Spinal cord (tissue), 10 donors: ENCODE results near the gene BBS9. TPM values are rescaled to one million over a fixed set of nuclear protein-coding genes. Genes with fewer than 3 reads are reported as not detected.
"Not testable (repeated sequence)": the region's sequence is repeated elsewhere in the genome, so short reads cannot be mapped to it uniquely, and the experiment has no call there.

Experiments
- DNase-seq, 6 donors: peaks; one replicate each; pipeline versions ENCODE4 v3.0.0 to v3.0.0-alpha.2; 2013 to 2015; ENCODE audit warnings: low spot score in 6 of 6, low read depth in 4 of 6
- H3K27ac ChIP-seq: one replicate; pipeline ENCODE4 v1.5.1; 2013; ENCODE audit warnings: low read depth, low read length, control low read depth
- H3K27me3 ChIP-seq: one replicate; pipeline ENCODE4 v1.6.1; 2013; ENCODE audit warnings: low read length; ENCODE audit not compliant: control insufficient read depth, insufficient read depth
- H3K36me3 ChIP-seq: one replicate; pipeline ENCODE4 v1.6.1; 2013; ENCODE audit warnings: low read length; ENCODE audit not compliant: control insufficient read depth, insufficient read depth
- H3K4me1 ChIP-seq: one replicate; pipeline ENCODE4 v1.6.1; 2013; ENCODE audit warnings: low read length; ENCODE audit not compliant: control insufficient read depth, insufficient read depth
- H3K4me3 ChIP-seq: one replicate; pipeline ENCODE4 v1.5.1; 2013; ENCODE audit warnings: low read depth, low read length, control low read depth
- H3K9me3 ChIP-seq: one replicate; pipeline ENCODE4 v1.6.1; 2013; ENCODE audit warnings: low read length; ENCODE audit not compliant: control insufficient read depth, insufficient read depth
- WGBS: methylation state at CpG from one replicate; pipeline ENCODE4 v1.1.5; 2013; ENCODE audit warnings: missing lambda C conversion rate; ENCODE audit not compliant: insufficient coverage; 5-methylcytosine and 5-hydroxymethylcytosine counted together
- polyA plus RNA-seq, 2 donors: library from polyadenylated mRNA; unstranded; fragments of 120-200 nt; gene quantifications; one replicate each; pipeline ENCODE4 v1.2.1, GENCODE V29; 2013; ENCODE audit not compliant: insufficient read length in 2 of 2
- total RNA-seq, 2 donors: library from RNA; depleted of rRNA in 1 of 2; stranded (reverse); fragments of 120-200 nt in 1 of 2; fragments of >200 nt in 1 of 2; gene quantifications; one replicate each; pipeline versions ENCODE4 v1.2.3 to v1.2.4, GENCODE V29; 2013 to 2014
- donor health status: healthy.

BBS9 gene
- total and polyA plus RNA-seq, 4 donors, result 19.3 to 67.8 (median 28.9) TPM

DNA sequence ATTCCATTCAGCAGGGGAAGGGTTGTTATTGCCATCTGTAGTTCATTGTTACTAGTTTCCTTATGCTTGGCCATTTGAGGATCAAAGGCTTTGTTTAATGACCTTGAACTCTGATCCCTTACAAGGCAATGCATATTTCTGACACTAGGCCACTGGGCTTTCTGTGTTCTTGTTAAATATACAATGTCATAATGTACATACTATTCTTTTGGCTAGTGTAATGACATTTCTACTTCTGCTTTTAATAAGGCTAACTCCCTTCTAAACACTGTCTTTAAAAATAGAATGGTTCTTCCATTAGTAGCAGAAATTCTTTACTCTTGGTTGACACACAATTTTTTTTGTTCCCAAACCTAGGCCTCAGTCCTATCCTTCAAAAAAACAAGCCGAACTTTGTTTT is 86.6 kb downstream of the BBS9 start:
- Histone ChIP-seq H3K9me3 (peaks cover 5% of the 10 kb centered on the region), H3K27ac (no peak overlapping the region), H3K4me1 (no peaks in the 10 kb centered on the region), H3K27me3 (no peaks in the 10 kb centered on the region), H3K36me3 (peaks cover 4% of the 10 kb centered on the region), H3K4me3 (no peak overlapping the region)
- DNase-seq, result no peak
- WGBS, result no CpG with 5 or more reads among the region's 1 CpG

DNA sequence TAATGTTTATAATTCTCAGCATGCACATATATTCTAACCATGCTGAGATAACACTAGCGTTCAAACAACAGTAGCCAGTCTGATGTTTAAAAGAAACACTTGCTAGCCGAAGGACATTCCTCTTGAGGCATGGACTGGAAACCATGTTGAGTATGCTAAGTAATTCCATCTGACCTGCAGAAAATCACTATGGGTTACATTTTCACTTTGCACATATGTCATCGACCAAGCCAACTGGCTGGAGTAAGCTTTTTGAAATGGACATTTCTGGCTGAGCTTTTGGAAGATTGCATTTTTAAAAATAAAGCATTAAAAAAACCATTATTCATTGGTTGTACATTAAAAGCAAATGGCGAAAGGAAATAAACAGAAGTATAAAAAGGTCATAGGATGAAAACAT is 88.2 kb downstream of the BBS9 start:
- H3K27me3 ChIP-seq, result no peaks in the 10 kb centered on the region
- DNase-seq, result no peak
- no peaks in the 10 kb centered on the region for H3K4me1 ChIP-seq
- WGBS, result 100% methylated on average over 1 of the region's 4 CpGs
- H3K4me3 ChIP-seq, result no peak overlapping the region
- peaks cover 2% of the 10 kb centered on the region for H3K9me3 ChIP-seq
- no peak overlapping the region for H3K27ac ChIP-seq
- H3K36me3 ChIP-seq, result peaks cover 4% of the 10 kb centered on the region

DNA sequence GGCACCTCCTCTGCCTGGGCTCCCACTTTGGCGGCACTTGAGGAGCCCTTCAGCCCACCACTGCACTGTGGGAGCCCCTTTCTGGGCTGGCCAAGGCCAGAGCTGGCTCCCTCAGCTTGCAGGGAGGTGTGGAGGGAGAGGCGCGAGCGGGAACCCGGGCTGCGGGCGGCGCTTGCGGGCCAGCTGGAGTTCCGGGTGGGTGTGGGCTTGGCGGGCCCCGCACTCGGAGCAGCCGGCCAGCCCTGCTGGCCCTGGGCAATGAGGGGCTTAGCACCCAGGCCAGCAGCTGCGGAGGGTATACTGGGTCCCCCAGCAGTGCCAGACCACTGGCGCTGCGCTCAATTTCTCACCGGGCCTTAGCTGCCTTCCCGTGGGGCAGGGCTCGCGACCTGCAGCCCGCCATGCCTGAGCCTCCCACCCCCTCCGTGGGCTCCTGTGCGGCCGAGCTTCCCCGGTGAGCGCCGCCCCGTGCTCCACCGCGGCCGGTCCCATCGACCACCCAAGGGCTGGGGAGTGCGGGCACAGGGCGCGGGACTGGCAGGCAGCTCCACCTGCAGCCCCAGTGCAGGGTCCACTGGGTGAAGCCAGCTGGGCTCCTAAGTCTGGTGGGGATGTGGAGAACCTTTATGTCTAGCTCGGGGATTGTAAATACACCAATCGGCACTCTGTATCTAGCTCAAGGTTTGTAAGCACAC is 89.6 kb downstream of the BBS9 start:
- 98% methylated on average over 31 of the region's 38 CpGs for WGBS
- H3K36me3 ChIP-seq, result not testable (repeated sequence)

DNA sequence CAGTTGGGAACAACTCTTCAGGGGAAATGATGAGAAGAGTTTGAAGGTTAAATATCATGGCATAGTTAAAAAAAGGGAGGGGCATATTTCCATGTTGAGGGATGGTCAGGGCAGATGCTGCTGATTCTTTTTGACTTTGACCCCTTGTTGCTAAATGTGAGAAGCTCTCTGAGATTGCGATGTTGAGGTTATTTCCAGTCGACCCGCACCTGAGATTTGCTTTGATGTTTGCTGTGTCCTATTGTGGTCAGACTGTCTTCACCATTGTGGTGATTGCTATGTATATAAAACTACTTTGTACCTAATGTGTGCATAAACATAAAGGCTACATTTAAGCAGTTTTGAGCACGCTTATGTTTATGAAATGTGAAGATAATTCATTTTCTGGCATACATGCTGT is 90.9 kb downstream of the BBS9 start:
- WGBS, result 92% methylated on average over 2 of the region's 4 CpGs
- Histone ChIP-seq H3K4me3 (no peak overlapping the region), H3K27me3 (no peaks in the 10 kb centered on the region), H3K4me1 (no peaks in the 10 kb centered on the region), H3K27ac (no peak overlapping the region), H3K9me3 (no peaks in the 10 kb centered on the region), H3K36me3 (no peaks in the 10 kb centered on the region)
- no peak for DNase-seq

More for the DNA sequence above, 89.6 kb downstream of the BBS9 start:
- H3K4me3 ChIP-seq, H3K9me3 ChIP-seq, DNase-seq, H3K4me1 ChIP-seq, H3K27me3 ChIP-seq, H3K27ac ChIP-seq: not testable (repeated sequence)

DNA sequence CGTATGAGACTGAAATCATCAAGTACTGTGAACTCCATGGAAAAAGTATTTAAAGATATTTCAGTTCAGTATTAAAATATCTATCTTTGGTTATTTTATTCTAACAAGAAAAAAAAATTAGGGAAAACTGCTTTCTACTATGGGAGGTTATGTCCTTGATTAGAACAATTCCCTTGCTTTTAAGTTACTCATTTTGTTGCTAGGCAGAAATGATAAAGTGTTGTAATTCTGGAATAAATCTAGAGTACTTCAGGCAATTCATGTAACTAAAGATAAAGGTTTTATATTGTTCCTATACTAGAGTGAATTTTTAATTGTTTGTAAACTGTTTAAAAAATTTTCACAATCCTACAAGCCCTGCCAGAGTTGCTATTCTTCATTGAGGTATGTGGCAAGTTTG is 92.0 kb downstream of the BBS9 start:
- Histone ChIP-seq H3K9me3 (no peaks in the 10 kb centered on the region), H3K36me3 (no peaks in the 10 kb centered on the region), H3K4me3 (no peak overlapping the region), H3K27ac (no peak overlapping the region), H3K4me1 (no peaks in the 10 kb centered on the region), H3K27me3 (no peaks in the 10 kb centered on the region)
- DNase-seq, result no peak
- no CpG with 5 or more reads among the region's 1 CpG for WGBS

DNA sequence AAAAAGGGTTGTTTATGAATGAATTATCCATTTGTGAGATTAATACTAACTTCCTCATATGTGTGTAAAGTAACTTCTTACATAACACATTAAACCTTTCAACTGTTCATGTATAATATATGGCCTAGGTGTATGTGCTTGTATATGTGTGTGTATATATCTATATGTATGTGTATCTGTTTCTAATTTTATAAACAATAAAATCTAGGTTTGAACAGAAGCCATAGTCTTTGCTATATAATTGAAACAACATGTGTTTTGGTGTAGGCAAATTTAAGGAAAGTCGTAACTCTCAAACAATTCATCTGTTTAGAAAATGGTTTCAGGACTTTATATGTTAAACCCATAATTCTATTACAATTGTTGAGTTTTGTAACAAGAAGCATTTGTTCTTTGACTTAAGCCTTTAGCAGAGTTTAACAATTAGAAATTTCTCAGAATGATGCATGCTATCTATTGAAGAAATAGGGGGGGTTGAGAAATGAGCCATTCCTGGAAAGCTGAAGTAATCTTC is 103.3 kb downstream of the BBS9 start:
- no CpG with 5 or more reads among the region's 1 CpG for WGBS
- H3K27me3 ChIP-seq, result no peaks in the 10 kb centered on the region
- DNase-seq, result no peak
- no peak overlapping the region for H3K27ac ChIP-seq
- no peaks in the 10 kb centered on the region for H3K4me1 ChIP-seq
- no peak overlapping the region for H3K4me3 ChIP-seq
- H3K9me3 ChIP-seq, result no peaks in the 10 kb centered on the region
- H3K36me3 ChIP-seq, result no peaks in the 10 kb centered on the region

DNA sequence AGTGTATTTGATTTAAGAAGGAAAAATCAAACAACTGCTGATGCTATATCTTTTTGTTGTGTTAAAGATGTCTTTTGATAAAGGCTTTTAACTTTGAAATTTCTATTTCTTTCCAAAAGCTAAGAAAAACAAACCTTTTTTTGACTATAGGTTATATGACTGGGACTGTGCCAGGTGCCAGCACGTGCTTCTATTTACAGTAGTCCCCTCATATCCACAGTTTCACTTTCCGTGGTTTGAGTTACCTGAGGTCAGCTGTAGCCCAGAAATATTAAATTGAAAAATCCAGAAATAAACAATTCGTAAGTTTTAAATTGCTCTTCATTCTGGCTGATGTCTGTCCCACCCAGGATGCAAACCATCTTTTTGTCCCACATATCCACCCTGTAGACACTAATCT is 104.3 kb downstream of the BBS9 start:
- WGBS, result 76% methylated on average over 3 of the region's 3 CpGs
- no peaks in the 10 kb centered on the region for H3K4me1 ChIP-seq
- no peak for DNase-seq
- no peak overlapping the region for H3K4me3 ChIP-seq
- H3K27me3 ChIP-seq, result no peaks in the 10 kb centered on the region
- H3K36me3 ChIP-seq, result no peaks in the 10 kb centered on the region
- no peak overlapping the region for H3K27ac ChIP-seq
- H3K9me3 ChIP-seq, result no peaks in the 10 kb centered on the region

DNA sequence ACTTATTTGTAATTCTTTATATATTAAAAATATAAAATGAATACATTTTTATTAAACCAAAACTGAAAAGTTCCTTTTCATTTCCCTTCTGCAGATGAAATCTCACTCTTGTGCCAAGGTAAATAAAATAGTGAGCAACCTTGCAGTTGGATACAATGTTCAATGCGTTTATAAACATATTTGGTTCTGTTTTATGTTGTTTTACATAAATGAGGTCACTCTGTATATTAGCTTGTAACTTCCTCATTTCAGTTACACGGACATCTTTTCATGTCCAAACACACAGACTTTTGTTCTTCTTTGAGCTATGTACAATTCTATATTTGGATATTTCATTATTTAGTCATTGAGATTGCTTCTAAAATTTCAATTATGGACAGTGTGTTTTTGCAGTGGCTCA is 107.7 kb downstream of the BBS9 start:
- H3K36me3 ChIP-seq, result no peaks in the 10 kb centered on the region
- no peaks in the 10 kb centered on the region for H3K9me3 ChIP-seq
- H3K4me1 ChIP-seq, result no peaks in the 10 kb centered on the region
- no peak for DNase-seq
- no peaks in the 10 kb centered on the region for H3K27me3 ChIP-seq
- no peak overlapping the region for H3K27ac ChIP-seq
- no CpG with 5 or more reads among the region's 2 CpGs for WGBS
- no peak overlapping the region for H3K4me3 ChIP-seq

DNA sequence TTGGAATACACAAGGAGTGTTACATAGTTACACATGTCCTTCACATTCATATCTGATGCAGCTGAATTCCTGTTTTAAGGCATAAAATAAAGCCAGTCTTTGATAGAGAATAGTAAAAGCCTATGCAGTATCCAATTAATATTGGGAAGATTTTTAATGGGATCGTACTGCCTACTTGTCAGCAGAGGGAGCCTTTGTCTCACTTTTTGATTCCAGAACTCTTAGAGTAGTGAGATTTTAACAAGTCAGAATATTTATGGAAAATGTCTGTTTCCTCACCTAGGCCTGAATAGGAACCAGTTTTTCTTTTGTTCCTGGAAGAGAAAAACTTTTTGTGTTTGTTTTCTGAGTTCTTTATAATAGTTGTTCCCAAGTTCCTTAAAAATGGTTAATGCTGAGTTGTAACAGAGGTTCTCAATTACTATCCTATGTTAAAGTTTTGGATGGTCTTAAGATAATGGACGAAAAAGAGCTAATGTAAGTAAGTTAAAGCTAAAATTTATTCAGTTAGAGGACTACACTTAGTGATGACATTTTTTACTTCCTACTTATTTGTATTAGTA is 114.0 kb downstream of the BBS9 start:
- peak; percentile 13 to 89 (median 49) for DNase-seq
- Histone ChIP-seq H3K9me3 (no peaks in the 10 kb centered on the region), H3K4me3 (no peak overlapping the region), H3K4me1 (no peaks in the 10 kb centered on the region), H3K36me3 (no peaks in the 10 kb centered on the region), H3K27ac (no peak overlapping the region), H3K27me3 (no peaks in the 10 kb centered on the region)
- WGBS, result no CpG with 5 or more reads among the region's 2 CpGs

DNA sequence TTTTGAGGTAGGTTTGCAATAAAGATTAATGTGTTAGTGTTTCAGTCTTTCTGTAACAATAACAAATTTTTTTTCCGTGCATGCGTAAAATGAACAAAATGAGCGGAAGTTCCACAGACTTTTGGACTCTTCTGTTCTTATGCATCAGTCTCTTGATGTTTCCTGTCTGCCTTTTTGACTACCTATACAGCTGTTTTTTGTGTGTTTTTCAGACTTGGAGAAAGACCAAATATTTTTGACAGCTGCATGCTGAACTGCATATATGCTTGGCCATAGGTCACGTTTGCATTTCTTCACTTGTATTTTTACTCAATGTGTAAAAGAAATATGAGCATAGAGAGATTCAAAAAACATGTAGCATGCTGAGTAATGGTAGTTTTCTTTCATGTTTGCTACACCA is 119.3 kb downstream of the BBS9 start:
- Histone ChIP-seq H3K27ac (no peak overlapping the region), H3K36me3 (no peaks in the 10 kb centered on the region), H3K4me3 (no peak overlapping the region), H3K27me3 (no peaks in the 10 kb centered on the region), H3K4me1 (no peaks in the 10 kb centered on the region), H3K9me3 (no peaks in the 10 kb centered on the region)
- DNase-seq, result no peak
- WGBS, result no CpG with 5 or more reads among the region's 4 CpGs
